ENCODE data around the gene TXNRD2. TPM values are rescaled to one million over a fixed set of nuclear protein-coding genes. Genes with fewer than 3 reads are reported as not detected.
"Not testable (repeated sequence)": the region's sequence is repeated elsewhere in the genome, so short reads cannot be mapped to it uniquely, and the experiment has no call there.

The TXNRD2 gene
- total RNA-seq, 1 donor from 2014 or later, result 104 TPM

DNA sequence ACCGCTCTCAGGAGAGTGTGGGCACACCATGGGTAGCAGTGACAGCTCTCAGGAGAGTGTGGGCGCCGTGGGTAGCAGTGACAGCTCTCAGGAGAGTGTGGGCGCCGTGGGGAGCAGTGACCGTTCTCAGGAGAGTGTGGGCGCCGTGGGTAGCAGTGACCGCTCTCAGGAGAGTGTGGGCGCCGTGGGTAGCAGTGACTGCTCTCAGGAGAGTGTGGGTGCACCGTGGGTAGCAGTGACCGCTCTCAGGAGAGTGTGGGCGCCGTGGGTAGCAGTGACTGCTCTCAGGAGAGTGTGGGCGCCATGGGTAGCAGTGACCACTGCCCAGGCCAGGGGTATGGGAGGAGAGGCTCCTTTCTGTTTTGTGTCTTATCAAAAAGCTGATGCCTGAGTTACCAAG, 33.7 kb downstream of the TXNRD2 start:
- DNase-seq (ENCODE audit: extremely low read depth, low read depth, low spot score), result not testable (repeated sequence)

DNA sequence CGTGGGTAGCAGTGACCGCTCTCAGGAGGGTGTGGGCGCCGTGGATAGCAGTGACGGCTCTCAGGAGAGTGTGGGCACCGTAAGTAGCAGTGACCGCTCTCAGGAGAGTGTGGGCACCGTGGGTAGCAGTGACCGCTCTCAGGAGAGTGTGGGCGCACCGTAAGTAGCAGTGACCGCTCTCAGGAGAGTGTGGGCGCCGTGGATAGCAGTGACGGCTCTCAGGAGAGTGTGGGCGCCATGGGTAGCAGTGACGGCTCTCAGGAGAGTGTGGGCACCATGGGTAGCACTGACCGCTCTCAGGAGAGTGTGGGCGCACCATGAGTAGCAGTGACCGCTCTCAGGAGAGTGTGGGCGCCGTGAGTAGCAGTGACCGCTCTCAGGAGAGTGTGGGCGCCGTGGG, 34.8 kb downstream of the TXNRD2 start:
- not testable (repeated sequence) for DNase-seq (ENCODE audit: extremely low read depth, low read depth, low spot score)

DNA sequence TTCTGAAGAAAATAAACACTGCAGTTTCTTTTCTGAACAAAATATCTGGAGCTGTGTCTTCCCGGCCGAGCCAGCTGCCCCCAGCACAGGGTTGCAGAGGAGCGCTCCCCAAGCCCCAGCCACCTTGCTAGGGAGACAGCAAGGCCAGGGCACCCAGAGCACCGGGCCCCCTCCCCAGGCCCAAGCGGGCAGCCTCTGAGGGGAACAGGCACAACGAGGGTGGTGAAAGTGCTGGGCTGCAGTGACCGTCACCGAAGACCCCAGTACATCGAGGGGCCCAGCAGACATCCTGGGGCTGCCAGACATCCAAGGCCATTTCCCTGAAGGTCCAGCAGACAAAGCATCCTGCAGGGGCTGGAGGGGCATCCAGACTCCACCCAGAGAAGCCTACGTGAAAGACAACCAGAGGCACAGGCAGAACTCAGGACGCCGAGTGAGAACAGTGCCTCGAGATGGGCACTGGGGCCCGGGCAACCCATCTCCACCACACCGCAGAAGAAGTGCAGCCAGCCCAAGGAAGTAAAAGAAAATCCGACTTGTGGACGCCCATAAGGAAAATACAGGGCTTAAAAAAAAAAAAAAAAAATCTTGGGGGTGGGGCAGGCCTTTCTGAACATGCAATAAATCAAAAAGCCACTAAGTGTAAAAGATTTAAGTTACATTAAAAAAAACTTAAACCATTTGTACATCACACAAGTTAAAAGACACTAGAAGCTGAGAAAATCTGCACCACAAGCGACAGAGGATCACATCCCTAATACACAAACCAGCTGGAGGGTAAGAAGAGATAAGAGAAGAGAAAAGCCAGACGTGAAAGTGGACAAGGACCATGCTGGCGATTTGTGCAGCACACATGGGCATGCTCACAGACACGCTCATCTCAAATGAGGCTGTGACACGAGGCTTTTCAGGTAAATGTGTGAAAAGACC, 36.0 kb downstream of the TXNRD2 start:
- no peak for DNase-seq (ENCODE audit: extremely low read depth, low read depth, low spot score)

DNA sequence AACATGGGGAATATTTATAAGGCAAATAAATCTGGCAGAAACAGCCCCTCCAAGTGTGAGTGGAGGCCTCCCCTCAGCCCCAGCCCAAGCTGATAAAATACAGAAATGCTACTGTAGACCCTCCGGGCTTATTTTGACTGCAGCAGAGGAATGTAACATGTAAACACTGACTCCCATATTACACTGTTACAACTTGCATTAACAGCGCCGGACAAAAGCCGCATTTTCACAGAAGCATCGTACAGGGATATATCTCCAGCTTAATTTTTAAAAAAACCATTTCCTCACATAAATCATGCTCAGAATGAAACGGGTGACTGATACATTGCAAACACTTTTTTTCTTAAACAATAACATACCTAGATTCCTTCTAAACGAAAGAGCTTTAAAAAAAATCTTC, 36.7 kb downstream of the TXNRD2 start:
- no peak for DNase-seq (ENCODE audit: extremely low read depth, low read depth, low spot score)

DNA sequence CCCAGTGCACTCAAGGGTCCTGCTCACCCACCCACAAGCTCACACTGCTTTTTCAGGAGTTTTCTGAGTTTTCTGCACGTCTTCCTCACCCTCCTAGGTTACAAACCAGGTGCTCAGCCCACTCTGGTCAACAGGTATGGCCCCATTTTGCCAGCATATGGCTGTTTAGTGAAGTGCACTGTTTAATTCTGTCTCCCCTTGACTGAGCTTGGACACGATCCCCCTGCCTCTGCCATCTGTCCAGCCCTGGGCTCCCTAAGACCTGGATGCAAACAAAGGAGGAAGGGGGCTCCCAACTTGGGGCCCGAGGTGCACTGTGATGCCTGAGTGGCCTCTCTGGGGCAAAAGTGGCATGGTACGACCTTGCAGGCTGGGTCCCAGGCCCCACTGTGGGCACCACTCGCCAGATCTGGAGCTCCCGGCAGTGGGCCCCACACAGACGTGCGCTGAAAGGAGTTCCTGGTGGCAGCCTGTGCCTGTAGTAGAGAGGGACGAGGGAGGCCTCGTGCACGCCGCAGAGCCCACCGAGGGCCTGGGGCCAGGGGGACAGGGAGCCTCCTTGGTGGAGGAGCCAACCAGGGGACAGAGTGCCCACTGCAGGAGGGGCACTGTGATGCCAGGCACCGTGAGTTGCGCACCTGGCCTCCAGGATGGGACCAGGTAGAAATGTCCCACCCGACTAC, 37.3 kb downstream of the TXNRD2 start:
- no peak for DNase-seq (ENCODE audit: extremely low read depth, low read depth, low spot score)

DNA sequence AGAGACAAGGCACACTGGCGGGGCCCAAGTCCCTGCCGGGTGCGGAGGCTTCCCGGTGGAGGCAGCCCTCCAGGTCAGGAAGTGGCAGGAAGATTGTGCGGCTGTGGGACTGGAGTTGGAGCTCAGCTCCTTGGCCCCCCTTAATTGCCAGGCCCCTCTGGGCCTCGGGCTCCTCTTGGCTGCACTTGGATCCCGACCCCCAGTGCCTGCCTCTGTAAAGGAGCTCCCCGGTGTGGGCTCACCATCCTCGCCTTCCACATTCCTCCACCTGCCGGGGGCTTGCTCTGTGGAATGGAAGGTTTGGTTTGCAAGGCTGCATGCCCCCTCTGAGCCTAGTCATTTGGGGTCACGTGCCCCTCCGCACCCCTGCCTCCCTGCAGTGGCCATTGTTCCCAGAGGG, 38.1 kb downstream of the TXNRD2 start:
- DNase-seq (ENCODE audit: extremely low read depth, low read depth, low spot score), result no peak

DNA sequence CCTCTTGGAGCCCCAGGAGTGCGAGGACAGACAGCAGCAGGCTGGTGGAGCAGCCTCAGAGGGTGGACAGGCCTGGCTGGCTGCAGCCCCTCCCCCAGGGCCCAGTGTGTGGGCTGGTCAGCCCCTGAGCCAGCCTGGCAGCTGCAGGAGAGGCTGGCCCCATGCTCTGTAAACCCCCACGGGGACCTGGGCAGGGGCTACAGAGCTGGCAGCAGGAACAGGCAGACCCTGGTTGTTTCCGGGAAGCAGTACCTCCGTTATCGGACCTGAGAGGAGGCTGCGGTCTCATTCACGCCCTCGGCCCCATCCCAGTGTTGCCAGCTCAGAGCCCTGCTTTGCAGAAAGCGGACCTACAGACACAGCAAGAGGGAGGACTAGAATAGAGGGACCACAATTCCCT, 38.6 kb downstream of the TXNRD2 start:
- DNase-seq (ENCODE audit: extremely low read depth, low read depth, low spot score), result no peak

DNA sequence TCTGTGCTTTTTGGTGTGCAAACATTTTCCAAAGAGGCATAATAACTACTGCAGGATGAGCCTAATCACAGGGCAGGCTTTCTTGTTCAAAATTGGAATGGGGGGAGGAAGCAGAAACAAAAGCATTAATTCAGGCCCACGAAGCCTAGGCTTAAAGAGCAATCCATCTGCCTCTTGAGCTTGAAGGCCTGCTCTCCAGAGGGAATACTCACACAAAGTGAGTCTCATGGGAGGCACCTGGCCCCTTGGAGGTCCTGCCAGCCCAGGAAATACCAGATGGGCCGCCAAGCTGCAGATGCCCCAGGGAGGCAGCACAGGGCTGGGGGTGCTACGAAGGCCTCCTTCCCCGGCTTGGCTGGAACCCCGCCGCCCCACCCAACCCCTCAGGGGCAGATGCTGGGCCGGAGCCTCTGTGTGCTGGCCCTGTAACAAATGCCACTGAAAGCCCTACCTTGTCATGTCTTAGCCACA, 39.3 kb downstream of the TXNRD2 start:
- no peak for DNase-seq (ENCODE audit: extremely low read depth, low read depth, low spot score)

DNA sequence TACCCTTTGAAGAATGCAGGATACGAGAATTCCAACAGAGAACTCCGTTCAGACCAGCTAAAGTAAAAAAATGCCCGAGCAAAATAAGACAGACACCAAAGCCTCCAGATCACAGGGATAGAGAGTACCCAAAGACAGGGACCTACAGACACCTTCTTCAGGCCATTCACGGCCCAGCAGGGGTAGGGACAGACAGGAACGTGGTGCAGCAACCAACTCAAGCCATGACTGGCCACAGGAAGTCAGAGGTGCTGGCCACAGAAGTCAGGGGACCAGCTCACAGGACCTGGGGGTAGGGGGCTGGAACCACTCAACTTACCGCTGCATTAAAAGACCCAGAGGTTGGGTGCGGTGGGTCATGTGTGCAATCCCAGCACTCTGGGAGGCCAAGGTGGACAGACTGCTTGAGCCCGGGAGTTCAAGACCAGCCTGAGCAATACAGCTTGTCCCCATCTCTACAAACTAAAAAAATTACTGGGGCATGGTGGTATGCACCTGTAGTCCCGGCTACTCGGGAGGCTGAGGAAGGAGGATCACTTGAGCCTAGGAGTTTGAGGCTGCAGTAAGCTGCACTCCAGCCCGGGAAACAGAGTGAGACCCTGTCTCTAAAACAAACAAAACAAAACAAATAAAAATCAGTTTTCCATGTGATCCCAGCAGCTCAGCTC, 39.9 kb downstream of the TXNRD2 start:
- no peak for DNase-seq (ENCODE audit: extremely low read depth, low read depth, low spot score)

DNA sequence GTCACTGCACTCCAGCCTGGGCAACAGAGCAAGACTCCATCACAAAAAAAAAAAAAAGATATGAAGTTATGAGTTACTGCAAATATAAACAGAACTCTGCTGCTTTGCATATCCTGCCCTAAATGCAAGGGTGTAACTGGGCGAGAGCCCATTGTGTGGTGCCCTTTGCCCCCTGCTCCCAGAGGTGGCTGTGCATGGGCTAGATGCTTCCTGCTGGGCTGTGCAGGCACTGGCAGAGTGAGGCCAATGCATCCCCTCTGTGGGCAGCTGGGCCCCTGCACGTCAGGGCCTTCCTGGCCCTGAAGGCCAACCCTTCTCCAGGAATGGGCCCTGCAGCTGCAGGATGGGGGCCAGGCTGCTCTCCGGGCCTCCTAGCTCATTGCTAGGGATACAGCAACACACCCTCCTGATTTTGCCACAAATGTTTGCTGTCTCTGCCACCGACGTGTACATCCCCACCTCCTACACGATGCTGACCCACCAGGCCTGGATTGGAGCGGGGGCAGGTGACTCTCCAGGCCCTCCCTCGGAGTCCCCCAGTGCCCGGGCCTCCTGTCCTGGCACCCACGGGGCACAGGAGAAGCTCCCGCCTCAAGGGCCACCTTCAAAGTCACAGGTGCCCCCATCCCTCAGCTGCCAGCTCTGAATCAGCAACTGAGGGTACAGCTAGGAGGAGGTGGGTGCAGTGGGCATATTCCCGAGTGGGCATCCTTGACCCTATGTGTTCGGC, 40.7 kb downstream of the TXNRD2 start:
- no peak for DNase-seq (ENCODE audit: extremely low read depth, low read depth, low spot score)

DNA sequence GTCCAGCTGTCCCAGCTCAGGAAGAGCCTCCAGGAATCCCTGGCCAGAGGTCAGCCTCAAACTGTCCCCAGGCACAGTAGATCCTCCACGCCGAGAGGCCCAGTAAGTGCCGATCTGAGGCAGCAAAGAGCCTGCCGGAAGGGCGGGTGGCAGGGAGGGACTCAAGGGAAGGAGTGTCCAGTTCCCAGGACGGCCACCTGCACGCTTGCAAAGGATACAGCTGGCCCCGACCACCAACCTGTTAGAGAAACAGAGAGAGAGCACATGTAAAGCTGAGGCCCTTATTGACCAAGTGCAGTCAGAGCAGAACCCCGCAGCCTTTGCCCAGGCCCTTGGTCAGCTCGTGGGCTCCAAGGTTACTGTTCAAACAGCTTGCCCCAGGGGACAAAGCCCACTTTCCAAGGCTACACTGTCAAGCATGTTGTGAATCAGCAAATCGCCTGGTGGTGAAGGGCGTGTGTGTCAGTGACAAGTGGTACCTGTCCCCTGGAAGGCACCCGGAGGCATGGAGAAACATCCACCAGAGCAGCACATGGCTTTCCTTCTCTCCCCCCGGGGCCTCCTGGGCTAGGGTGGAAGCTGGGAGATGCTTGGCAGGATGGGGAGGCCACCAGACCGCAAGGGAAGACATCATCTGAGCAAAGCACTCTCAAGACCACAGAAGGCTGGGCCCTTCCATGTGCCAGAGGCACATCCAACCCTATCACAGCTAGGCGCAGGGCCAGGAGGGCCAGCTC, 42.6 kb downstream of the TXNRD2 start:
- no peak for DNase-seq (ENCODE audit: extremely low read depth, low read depth, low spot score)

DNA sequence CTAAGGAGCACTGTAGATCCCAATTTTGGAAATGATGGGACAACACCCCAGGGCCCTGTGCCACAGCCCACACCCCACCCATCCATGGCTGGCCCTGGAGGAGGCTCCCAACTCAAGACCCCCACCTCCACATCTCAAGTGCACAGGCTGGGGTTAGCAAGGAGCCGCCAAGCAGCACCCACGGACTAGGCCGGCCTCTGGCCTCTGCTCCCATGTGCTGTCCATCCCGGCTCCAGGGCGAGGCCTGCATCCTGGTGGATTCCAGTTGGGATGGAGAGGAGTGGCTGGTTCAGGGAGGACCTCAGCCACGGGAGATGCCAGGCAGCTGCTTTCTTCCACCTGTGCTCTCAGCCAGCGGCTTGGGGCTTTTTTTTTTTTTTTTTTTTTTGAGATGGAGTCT, 43.5 kb downstream of the TXNRD2 start:
- DNase-seq (ENCODE audit: extremely low read depth, low read depth, low spot score), result no peak

DNA sequence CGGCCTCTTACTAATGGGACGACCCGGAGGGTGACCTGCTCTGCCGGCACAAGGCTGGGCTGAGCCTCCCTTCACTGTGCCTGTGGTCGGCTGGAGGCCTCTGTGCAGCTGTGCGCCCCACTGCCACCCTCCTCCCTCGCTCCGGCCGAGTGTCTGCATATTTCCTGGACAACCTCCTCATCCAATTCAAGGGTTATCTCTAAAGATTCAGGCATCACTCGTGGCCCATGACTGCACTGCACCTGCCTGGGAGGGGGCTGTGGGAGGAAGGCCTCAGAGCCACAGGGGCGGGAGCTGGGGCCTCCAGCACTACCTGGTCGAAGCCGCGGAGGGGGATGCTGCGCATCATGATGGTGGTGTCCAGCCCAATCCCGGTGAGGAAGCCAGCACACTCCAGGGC, 43.9 kb downstream of the TXNRD2 start:
- no peak for DNase-seq (ENCODE audit: extremely low read depth, low read depth, low spot score)

DNA sequence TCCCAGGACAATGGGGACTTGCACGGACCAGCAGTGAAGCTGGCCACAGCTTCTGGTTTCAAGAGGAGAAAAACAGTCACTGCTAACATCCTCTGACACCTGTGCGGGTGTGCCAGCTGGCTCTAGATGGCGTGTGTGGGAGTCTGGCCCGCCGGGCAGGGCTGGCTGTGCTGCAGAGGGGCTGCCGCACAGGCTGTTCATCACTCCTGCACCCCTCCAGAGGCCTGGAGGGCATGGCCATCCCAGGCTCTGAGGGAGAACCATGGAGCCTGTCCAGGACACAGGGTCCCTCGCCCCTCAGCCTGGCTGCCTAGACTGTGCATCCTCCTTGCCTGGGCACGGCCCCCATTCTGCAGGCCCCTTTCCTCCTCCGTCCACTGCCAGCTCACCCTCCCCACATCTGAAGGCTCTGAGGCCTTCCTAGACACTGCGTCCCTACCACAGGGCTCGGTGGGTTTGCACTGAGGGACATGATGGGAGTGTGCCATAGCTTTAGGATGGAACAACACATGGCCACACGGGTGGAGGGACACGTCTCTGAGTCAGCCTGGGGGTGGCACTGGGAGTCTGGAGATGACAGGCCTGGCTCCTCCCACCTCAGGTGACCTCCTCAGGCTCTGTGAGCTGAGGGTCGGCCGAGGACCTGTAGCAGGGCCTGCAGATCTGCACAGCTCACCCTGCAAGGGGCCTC, 44.8 kb downstream of the TXNRD2 start:
- DNase-seq (ENCODE audit: extremely low read depth, low read depth, low spot score), result no peak

DNA sequence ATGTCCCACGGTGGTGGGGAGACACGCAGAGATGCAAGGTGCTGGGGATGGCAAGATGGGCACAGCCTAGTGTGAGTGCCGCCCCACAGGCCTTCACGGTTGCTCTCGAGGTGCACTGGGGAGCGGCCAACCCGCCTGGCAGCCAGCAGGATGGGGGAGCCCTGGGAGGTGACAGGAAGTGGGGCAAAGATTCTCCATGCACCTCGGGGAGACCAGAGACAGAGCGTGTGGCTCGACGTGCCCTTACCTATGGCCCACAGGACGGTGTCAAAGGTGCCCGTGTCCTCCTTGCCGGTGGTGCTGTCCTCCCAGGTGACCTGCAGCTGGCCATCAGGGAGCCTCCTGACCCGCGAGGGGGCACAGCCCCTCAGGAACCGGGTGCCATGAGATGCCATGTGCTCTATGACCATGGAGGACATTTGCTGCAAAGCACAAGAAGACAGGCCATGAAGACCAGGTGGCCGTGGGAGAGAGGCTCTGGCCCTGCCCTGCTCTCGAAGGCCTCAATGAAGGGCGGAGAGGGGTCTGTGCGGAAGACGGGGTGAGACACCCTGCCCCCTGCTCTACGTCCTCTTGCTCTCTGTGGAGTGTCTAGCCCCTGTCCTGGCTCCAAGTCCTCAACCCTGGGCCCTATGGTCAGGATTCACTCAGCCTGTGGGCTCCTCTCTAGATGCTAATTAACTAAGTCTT, 46.3 kb downstream of the TXNRD2 start:
- no peak for DNase-seq (ENCODE audit: extremely low read depth, low read depth, low spot score)

DNA sequence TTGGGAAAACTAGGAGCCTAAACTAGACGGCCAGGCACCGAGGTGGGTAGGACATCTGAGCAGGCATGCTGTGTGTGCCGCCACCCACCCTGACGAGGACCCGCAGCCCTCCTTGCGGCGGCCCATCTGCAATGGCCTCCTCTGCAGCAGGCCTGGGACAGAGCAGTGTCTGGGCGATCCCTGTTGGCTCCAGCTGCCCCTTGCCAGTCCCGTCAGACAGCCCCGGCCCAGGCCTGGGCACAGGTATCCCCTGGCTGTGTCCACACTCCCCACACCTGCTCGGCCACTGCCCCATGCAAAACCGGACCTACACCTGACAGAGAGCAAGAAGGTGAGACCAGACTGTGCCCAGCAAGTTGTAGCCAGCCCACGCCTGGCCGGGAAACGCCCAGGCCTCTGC, 48.3 kb downstream of the TXNRD2 start:
- no peak for DNase-seq (ENCODE audit: extremely low read depth, low read depth, low spot score)

DNA sequence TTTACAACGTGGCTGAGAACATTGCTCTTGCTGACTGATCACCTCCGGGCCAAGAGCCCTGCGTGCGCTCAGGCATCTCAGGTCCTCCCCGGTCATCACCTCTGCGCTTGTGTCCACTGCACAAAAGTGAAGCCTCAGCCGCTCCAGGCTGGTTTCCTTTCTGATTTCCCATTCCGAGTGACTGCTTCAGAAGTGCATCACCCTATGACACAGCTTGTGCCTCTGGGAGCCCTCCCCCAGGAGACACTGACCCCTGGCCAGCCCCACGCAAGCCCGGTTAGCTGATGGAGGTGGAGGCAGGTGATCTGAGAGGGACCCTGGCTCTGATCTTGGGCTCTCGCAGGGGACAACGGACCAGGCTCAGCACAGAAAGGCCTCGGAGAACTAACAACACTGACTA, 48.7 kb downstream of the TXNRD2 start:
- no peak for DNase-seq (ENCODE audit: extremely low read depth, low read depth, low spot score)

DNA sequence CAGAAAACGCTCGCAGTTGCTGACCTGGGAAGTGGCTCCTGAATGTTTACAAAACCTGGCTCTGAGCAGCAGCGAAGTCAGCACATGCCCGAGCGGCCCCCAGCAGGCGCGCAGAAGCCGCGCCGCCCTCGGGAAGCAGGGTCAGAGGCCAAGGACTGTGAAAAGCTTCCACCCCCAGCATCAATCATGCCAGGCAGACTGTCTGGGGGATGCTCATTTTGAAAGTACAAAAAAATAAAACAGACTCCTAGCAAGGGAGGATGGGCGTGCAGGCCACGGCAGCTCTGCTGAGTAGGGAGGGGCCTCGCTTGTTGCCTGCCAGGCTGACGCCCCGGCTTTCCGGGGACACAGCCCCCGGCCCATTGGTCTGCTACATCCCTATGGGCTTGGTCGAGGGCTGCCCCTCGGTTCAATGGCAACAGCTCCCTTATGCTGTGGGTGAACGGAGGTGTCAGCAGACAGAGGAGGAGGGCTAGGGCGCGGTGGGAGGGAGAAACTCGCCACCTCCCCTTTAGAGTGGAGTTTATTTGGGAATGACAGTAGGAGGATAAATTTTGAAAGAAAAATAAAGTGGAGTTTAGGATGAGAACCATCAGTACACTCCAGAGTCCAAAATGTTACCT, 49.2 kb downstream of the TXNRD2 start:
- no peak for DNase-seq (ENCODE audit: extremely low read depth, low read depth, low spot score)

Measured in glomerular endothelial cell (primary cell).